ENCODE results near the gene AP3B1.
"Not testable (repeated sequence)": the region's sequence is repeated elsewhere in the genome, so short reads cannot be mapped to it uniquely, and the experiment has no call there.

The AP3B1 gene

DNA sequence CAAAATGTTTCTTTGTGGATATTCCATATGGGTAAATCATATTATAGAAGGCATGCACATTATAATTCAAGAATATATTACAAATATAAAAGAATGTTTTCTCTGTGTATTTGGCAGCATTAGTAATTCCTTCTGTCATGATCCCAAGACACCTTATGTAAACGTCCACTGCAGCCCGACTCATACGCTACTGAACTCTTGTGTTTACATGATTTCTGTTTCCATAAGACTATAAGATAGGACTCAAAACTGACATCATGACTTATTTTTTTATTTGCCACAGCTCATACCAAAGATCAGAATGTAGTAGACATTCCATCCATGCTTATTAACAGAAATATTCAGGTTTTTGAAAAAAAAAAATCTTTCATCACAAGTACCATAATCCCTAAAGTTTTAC is 234.1 kb downstream of the AP3B1 start:
- peak; percentile 20 for DNase-seq

DNA sequence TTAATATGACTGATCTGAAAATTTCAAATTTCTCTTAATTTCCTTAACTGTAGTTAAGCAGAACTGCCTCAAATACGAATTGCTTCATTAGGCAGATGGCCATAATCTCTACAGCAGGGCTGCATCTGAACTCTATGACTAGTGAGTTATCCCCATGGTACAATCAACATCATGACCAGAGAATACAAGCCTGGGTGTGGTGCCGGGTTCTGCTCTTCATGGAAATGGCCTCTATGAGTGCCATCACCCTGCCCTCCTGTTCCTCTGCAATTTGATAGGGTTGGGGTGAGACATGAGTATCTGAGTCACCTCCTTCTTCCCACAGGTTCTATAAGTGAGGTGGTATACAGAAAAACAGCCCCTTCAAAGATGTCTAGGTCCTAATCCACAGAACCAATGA is 235.9 kb downstream of the AP3B1 start:
- no peak for DNase-seq

DNA sequence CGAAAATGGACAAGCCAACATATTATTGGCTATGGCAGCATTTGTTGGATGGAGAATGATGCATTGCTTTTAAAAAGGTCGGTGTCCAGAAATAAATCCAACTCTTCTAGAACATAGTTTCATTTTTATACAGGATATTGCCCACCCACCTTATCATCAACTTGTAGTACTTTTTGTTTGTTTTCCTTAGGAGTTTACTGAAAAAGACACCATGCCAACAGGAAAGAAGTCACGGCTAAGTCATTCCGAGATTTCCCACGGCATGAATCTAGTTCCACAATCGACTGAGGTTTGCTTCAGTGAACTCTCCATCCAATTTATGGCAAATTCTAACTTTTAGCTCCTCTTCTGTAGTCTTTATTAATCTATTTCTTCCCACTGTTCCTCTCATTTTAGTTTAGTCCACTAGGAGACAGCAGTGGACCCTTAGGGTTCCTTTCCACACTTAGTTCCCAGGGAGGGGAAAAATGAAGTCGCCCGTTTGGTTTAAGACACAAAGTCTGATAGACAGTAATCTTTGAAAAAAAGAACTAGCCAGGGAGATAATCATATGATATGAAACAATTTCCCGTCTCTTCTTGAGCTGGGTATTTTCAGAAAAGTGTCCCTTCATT is 237.5 kb downstream of the AP3B1 start:
- no peak for DNase-seq

DNA sequence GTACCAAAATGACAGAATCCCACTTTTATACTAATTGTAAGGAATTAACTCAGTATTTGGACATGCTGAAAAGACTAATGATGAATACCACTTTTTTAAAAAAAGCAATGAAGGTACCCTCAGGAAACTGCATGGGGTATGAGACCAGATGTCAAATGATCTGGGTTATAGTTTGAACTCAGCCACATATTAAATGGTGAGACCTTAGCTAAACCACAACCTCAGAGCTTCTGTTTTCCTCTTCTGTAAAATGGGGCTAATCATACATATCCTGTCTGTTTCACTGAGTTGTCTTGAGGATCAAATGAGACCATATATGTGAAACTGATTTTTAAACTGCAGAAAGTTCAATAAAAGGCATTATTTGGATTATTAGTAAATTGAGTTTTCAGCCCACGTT is 238.4 kb downstream of the AP3B1 start:
- DNase-seq: no peak

DNA sequence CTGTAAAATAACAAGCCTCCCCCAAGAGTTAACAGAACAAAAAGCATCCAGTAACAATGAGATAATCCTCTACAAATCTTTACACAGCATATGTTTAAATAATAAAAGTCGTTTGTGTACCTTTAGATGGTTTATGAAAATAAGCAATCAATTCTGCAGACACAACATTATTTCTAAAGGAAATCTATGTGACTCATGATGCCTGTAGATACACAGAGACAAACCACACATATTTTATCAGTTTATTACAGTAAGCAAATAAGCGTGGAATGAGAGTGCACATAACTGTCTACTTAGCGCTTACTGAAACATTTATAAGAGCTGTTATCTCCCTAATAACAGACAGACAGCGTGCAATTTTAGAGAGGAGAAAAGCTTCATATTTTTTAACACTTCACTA is 243.6 kb downstream of the AP3B1 start:
- DNase-seq: peak; percentile 45

DNA sequence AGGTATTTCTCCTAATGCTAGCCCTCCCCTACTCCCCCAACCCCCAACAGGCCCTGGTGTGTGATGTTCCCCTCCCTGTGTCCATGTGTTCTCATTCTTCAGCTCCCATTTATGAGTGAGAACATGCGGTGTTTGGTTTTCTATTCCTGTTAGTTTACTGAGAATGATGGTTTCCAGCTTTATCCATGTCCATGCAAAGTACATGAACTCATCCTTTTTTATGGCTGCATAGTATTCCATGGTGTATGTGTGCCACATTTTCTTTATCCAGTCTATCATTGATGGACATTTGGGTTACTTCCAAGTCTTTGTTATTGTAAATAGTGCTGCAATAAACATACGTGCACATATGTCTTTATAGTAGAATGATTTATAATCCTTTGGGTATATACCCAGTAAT is 247.7 kb downstream of the AP3B1 start:
- DNase-seq: not testable (repeated sequence)

DNA sequence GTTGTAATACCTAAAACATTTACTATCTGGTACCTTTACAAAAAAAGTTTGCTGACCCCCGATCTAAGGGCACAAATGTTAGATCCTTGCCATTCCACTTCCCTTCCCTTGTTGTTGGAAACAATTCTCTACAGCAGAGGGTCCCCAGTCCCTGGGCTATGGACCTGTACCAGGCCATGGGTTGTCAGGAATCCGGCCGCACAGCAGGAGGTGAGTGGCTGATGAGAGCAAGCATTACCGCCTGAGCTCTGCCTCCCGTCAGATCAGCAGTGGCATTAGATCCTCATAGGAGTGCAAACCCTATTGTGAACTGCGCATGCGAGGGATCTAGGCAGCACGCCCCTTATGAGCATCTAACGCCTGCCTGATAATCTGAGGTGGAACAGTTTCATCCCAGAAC is 248.5 kb downstream of the AP3B1 start:
- no peak for DNase-seq

DNA sequence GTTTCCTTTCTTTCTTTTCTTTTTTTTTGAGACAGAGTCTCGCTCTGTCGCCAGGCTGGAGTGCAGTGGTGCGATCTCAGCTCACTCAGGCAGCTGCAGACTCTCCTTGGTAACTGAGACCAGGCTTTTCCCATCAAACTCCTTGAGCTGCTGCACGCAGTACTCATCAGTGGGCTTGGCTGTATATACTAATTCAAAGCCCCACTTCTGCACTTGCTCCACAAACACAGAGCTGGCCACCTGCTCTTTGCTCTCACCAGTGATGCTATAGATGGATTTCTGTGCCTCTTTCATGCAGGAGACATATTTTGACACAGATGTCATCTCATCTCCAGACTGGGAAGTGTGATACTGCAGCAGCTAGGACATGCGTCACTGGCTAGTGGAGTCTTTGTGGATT is 252.7 kb downstream of the AP3B1 start:
- DNase-seq: no peak

DNA sequence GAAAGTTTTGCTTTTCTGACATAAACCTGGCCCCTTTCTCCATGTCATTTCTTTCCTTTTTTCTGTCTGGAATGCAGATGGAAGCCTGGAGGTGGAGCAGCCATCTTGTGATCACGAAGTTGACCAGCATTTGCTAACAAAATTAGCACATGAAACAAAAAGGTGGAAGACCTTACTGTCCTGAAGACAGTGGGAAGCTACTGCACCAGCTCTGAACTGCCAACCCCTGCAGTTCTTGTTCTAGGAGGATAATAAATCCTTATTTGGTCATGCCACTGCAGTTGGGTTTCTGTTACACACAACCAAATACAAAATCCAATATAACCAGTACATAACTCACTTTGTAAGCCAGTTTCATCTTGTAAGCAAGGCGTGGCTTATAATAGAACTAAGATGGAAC is 269.0 kb downstream of the AP3B1 start:
- DNase-seq: no peak

DNA sequence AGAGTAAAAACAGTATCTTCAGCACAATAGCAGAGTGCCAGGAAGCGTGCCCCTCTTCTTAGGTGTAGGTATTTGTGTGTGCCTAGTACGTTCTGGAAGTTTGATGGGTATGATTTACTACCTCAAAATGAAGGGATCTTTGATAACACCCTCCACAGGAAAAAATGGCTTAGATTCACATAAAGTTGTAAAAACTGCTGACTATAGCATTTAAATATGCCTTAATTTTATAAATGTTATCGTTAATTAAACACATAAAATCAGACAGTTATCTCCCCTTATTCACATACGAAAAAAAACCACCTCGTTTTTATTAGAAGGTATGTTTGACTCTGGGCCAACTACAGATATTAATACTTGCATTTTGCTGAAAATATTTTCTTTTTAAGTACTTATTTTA is 274.8 kb downstream of the AP3B1 start:
- DNase-seq: no peak

DNA sequence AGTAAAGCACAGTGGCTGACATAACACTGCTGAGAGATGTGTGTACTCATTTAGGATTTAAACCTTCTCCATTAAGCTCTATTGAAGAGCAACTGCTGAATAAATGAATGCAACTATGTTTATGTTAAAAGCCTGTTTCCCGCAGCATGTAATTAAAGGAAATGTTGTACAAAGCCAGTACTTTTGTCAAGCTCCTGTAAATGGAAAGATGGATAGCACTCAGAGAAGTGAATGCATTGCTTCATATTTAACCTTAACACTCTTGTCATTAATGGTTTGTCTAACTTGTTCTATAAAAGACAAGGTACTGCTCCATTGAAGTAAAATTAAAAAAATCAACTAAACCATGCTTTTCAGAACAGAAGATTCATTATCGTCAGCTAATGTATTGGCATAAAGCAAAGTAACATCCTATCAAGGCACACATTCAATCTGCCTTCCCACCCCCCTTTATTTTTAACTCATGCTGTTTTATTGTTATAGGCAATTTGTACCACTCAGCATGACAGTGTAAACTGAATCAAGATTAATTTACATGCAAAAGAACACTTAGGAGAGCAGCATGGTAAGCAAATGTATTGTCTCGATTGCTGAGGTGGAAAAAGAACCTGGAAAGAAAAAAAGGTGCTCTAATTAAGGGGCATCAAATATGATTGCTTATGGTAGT is 277.5 kb downstream of the AP3B1 start:
- no peak for DNase-seq

DNA sequence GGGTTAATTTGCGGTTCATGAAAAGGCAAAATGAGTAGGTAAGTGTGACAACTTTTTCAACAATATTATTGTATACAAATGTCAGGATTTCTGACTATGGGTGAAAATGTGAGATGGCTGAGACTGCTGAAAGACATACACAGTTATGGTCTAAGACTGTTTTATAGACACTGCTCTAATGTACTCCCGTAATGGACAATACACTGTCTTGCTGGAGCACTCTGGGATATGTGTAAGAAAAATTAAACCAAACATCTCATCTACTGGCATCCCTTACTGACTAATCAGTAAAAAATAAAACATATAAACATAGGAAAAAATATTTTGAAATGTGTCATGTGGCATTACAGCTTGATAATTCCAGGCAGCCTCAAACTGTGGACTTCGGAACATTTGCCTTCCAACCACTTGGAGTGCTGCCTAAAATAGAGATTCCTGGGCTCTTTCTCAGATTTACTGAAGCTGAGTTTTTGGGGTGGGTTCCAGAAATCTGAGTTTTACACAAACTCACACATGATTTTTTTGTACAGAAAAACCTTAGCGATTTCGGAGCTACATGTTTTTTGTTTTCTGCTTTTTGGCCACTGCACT is 284.5 kb downstream of the AP3B1 start:
- DNase-seq: peak; percentile 84

DNA sequence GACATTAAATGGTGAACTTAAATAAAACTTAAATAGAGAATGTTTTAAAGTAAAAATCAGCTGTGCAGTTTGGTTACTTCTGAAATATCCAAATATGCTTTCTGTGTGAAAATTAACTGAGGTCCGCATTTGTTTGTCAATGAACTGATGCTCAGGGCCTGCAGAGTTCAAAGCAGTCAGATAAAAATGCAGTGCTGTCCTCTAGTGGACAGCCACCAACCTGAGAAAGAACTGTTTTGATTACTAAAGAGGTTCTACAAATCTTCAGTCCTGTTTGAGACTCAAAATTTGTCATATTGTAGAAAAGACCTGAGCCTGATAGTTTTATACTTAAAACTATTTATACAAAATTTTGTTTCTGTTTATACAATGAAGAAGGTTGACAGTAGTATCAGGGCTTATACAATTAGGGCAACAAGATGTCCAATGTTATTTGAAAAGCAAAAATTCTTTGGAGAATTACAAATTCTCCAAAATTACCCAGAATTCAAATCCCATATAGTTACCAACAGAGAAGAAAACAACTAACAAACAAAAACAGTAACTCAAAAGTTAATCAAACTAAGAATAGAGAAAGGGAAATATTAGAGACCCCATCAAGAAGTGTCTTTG is 286.0 kb downstream of the AP3B1 start:
- peak; percentile 40 for DNase-seq

DNA sequence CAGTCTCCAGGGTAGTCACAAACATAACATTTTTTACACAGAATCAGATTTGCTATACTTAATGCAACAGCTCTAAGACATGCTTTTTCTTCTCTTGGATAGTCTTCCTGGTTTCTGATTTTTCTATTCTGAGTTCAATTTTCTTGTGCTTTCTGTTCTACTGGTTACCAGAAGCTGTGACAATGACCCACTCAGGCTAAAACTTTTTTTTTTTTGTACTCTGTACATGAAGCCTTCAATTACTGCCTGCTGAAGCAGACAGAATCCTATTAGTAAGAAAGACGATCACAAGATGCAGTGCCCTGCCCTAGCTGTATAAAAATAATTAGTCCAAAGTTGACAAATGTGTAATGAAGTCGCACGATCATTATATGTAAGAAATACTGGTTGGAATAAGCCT is 287.3 kb downstream of the AP3B1 start:
- no peak for DNase-seq

DNA sequence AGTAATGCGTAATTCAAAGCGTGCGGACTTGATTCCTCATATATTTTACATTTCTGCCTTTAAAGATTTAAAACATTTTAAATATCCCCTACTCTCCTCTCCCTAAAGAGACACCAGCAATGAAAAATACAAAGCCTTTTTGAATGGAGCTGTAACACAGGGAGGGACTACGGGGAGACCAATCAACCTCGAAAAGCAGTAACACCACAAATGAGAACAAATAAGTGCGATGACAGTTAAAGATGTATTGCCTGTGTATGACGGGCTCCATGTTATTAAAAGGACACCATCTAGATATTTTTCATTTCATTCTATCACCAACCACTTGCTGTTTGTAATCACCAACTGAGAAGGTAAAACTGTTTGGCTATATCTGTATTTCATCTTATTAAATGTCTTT is 288.0 kb downstream of the AP3B1 start:
- DNase-seq: no peak

DNA sequence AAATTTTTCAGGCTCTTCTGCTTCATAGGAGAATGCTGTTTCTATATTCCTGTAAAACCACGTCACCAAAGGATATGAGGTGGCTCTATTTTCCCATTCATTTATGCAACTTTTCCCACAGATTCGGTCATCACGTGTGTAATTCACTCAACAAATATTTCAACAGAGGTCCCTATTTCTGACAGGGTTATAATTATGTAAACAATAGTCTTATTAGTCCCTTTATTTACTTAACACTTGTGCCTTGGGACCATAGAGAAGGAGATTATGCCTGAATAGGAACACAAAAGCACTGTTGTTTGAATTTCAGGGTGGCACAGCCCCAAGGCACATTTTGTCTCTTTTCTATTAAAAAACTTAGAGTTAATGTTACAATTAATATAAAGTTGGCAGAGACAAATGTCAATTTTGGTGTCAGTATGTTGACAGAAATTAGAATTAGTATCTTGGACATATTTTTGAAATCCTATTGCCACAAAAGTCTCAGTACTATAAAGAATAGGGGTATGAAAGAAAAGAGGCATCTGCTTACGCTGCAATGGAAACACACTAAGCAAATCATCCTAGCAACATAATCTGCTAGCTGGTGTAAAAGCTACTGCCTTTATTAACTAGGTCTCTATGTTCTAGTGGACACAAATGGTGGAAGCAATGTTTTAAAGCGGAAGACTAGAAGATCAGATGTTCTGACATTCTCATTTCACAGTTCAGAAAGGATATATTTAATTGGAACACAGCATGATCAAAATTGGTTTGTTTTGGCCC is 289.3 kb downstream of the AP3B1 start:
- peak; percentile 24 for DNase-seq

DNA sequence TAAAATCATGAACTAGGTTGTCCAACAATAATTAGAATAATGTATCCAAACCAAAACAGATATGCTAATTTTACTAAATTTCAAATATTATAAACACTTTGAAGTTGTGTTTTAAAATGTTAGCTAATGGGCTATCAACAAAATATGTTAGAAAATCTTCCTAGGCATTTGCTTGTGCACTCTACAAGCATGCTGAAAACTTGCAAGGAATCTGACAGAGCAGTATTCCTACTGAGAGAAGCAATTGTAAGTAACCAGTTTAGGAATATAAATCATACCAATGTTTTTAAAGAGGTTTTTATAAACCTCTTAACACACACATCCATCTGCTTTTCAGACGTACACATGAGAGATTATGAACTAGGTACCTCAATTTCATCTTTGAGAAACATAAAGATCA is 289.9 kb downstream of the AP3B1 start:
- no peak for DNase-seq

DNA sequence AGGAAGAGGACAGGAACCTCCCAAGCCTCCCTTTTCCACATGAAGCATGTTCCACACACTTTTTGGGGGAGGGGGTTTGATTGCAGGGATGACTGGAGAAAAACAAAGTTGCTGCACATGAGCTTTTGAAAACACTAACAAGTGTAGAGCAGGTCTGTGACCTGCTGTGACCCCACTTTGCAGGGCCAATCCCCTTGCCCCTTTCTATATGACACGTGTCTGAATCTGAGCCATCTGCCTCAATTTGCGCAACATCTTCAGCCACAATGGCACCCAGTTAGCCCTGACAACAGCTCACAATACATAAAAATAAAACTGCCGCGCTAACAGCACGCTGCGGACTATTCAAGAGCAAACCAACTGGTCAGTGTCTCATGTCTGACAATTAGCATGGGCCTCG is 290.6 kb downstream of the AP3B1 start:
- no peak for DNase-seq

DNA sequence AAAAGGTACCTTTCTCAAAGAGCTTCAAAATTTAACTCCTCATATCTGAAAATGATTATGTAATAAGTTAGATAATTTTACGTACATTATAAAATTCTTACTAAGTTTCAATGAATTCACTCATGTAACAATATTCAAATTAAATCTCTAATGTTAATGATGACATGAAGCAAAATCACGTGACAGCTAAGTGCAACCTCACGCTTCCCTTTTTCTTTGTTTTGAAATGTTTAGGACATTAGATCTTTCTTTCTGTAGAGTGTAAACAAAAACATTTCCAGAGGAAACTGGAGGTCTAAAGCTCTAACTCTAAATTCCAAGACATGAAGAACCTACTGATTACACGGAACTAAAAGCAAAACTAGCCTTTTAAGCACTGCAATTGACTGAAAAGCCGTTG is 291.0 kb downstream of the AP3B1 start:
- no peak for DNase-seq

DNA sequence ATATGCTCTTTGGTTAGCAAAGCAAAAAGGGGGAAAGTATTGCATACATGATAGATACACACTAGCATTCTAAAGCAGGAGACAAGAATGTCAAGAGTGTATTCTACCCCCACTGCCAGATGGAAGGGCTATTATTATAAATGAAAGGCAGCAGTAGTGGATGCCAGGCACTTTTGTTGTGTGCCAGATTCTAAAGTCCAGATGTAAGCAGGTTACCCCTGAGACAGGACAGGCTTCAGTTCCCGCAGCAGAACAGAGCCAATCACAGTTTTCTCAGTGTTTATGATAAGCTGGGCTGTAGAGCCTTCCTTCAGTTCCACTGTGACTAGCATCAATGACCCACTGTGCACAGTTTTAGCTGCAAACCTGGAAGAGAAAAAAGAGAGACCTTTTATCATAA is 291.8 kb downstream of the AP3B1 start:
- DNase-seq: no peak

DNA sequence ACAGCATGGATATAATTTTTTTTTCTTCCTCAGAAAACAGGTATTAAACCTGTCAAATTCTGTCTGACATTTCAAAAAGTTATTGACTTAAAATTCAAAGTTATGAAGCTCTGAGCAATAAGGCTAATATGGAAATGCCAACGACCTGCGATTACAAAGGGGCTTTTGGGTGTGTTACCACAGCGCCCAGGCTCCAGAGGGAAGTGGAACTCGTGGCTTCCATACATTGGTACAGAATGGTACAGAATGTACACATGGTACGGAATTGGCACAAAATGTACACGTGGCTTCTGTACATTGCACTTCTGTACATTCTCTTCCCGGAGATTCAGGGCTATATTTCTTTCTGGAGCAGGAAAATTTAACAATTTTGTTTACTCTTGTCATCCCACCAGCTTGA is 293.3 kb downstream of the AP3B1 start:
- DNase-seq: no peak

DNA sequence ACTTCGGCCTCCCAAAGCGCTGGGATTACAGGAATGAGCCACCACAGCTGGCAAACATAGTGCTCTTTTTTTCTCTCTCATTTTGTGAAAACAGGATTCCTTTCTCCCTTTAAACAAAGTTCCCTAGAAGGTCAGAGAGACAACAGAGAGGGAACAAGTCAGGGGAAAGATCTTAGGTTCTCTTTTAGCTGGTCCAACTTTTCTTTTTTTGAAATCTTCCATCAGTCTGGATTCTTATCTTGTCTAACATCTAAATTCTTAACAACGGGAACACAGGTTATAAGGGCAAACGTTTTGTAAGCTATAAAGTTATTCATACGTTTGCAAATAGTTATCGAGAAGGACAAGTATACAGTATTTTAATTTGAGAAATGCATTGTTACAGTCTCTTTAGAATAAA is 294.3 kb downstream of the AP3B1 start:
- DNase-seq: no peak

DNA sequence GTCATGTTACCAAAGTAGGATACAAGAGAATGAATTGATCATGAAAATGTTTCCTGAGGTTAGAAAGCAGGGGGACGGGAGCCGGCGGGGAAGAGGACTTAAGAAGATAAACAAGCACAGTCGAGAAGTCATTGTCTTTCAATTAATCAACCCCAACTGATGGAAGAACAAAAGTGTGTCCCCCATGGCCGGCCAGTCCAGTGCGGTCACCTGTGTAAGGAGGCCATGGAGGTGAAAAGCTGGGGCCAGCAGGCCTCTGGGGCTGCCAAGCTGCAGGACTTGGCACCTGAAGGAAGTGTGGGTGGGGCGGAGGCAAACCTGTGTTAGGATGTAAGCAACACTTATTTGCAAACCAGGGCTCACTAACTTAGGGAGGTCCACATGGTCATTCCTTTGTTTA is 295.1 kb downstream of the AP3B1 start:
- no peak for DNase-seq
